ENCODE results near the gene CNIH1. TPM values are rescaled to one million over a fixed set of nuclear protein-coding genes. Genes with fewer than 3 reads are reported as not detected.
"Not testable (repeated sequence)": the region's sequence is repeated elsewhere in the genome, so short reads cannot be mapped to it uniquely, and the experiment has no call there.

Gene CNIH1
- total RNA-seq, 2 experiments from 2014 or later: 86.6 to 109 TPM

DNA sequence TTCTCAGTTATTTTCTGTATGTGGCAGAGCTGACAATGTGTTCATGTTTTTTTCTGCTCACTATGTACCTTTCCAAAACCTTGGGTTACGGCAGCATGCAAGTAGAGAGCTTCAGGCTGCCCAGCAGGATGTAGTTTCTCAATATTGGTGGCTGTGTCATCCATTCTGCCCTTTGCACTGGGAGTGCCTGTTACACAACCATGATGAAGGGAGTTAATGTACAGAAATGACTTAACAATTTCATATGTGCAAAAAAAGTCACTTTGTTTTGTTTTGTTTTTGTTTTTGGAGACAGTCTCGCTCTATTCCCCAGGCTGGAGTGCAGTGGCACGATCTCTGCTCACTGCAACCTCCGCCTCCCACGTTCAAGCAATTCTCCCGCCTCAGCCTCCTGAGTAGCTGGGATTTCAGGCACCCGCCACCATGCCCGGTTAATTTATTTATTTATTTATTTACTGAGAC, 6.1 kb upstream of the CNIH1 start:
- Mint-ChIP-seq H3K27ac (no peak overlapping the region), H3K4me1 (peaks cover 7% of the 10 kb centered on the region), H3K4me3 (no peak overlapping the region), H3K36me3 (ENCODE audit: low read depth) (no peaks in the 10 kb centered on the region), H3K9me3 (ENCODE audit: low read depth) (no peaks in the 10 kb centered on the region), H3K27me3 (peaks cover 7% of the 10 kb centered on the region)
- ChIA-PET POLR2A (interaction anchor here (0.7 kb wide), 1 partner anchor 90 kb away, joined by 3 read pairs; no protein-coding TSS in a partner anchor), CTCF (no interaction called here)
- intact Hi-C loops (cut with DNase I, micrococcal nuclease): no loop called here
- peak; percentile 50 for ATAC-seq
- DNase-seq: no peak

DNA sequence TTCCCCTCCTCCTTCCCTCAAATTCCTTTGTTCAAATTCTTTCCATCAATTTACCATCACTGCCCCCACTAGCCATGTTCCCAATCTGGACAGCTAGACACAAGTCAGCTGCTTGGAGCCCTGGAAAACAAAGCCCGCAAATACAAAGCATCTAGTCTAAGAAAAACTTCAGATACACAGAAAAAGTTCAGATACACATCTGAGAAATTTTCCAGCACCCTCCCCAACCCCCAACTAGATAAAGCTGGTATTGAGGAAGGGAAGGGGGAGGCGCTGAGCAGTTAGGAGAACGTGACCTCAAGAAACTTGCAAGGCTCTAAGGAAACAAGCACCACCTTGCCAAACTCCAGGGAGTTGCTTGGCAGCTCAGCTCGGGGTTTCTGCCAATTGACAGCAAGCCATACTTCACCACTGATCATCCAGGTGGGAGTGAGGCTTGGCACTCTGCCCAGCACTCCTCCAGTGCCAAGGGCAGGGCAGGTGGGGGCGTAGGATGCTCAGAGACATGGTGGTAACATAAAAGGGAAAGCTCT, 5.1 kb upstream of the CNIH1 start:
- Mint-ChIP-seq H3K9me3 (ENCODE audit: low read depth) (no peaks in the 10 kb centered on the region), H3K4me3 (no peak overlapping the region), H3K27ac (no peak overlapping the region), H3K27me3 (peaks cover 7% of the 10 kb centered on the region), H3K4me1 (peaks cover 17% of the 10 kb centered on the region), H3K36me3 (ENCODE audit: low read depth) (no peaks in the 10 kb centered on the region)
- DNase-seq (no peak), ATAC-seq (no peak)
- ChIA-PET POLR2A (no interaction called here), CTCF (interaction anchor here (1.0 to 1.4 kb wide), 3 partner anchors 16 to 117 kb away, joined by 3 read pairs; no protein-coding TSS in a partner anchor)
- intact Hi-C loops (cut with DNase I, micrococcal nuclease): no loop called here

DNA sequence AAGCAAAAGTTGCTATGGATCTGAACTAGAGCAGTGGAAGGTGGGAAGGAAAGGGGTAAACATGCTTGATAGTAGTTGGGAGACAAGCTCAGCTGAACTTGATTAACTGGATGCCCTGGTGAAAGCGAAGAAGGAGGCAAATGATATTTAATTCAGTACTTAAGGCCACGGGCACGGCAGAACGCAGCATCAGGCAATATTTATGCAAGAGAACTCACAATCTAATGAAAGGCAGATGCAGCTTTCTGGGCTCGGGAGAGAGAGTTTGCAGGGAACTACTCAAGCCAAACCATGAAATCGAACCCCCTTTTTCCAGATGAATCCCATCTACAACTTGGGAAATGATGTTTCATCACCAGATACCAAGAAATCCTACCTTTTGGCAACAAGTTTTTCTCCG, 3.5 kb upstream of the CNIH1 start:
- no peak overlapping the region for H3K27ac Mint-ChIP-seq
- H3K36me3 Mint-ChIP-seq (ENCODE audit: low read depth): peaks cover 4% of the 10 kb centered on the region
- peaks cover 16% of the 10 kb centered on the region for H3K4me1 Mint-ChIP-seq
- ChIA-PET POLR2A (no interaction called here), CTCF (interaction anchor here (0.7 to 1.6 kb wide), 4 partner anchors 29 to 48 kb away, joined by 3 to 6 read pairs (median 4); partner anchors contain the start of gene CDKN3)
- intact Hi-C loops (cut with DNase I, micrococcal nuclease): loop anchor here (1.0 to 5.0 kb wide), 3 partner anchors 123 to 458 kb away; partner anchors contain the start of genes GCH1 (in 1 of the 2) and SAMD4A (in 1 of the 2)
- H3K9me3 Mint-ChIP-seq (ENCODE audit: low read depth): no peaks in the 10 kb centered on the region
- peaks cover 7% of the 10 kb centered on the region for H3K27me3 Mint-ChIP-seq
- ATAC-seq: no peak
- DNase-seq: no peak
- H3K4me3 Mint-ChIP-seq: no peak overlapping the region

DNA sequence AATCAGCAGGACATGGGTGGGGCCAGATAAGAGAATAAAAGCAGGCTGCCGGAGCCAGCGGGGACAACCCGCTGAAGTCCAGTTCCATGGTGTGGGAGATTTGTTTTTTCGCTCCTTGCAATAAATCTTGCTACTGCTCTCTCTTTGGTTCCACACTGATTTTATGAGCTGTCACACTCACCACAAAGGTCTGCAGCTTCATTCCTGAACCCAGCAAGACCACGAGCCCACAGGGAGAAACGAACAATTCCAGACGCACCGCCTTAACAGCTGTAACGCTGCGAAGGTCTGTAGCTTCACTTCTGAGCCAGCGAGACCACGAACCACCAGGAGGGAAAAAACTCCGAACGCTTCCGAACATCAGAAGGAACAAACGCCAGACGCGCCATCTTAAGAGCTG, 2.8 kb upstream of the CNIH1 start:
- DNase-seq (no peak), ATAC-seq (no peak)
- H3K27ac Mint-ChIP-seq: no peak overlapping the region
- peaks cover 4% of the 10 kb centered on the region for H3K27me3 Mint-ChIP-seq
- CTCF ChIA-PET: interaction anchor here (0.5 to 1.6 kb wide), 8 partner anchors 20 to 247 kb away, joined by 3 to 6 read pairs (median 4); partner anchors contain the start of gene CDKN3
- no peak overlapping the region for H3K4me3 Mint-ChIP-seq
- H3K36me3 Mint-ChIP-seq (ENCODE audit: low read depth): peaks cover 10% of the 10 kb centered on the region
- H3K9me3 Mint-ChIP-seq (ENCODE audit: low read depth): no peaks in the 10 kb centered on the region
- H3K4me1 Mint-ChIP-seq: peaks cover 22% of the 10 kb centered on the region
- intact Hi-C loops (cut with DNase I, micrococcal nuclease): loop anchor here (5.0 kb wide), 2 partner anchors 123 to 458 kb away; partner anchors contain the start of genes GCH1 (in 1 of the 2) and SAMD4A (in 1 of the 2)
- POLR2A ChIA-PET: no interaction called here

DNA sequence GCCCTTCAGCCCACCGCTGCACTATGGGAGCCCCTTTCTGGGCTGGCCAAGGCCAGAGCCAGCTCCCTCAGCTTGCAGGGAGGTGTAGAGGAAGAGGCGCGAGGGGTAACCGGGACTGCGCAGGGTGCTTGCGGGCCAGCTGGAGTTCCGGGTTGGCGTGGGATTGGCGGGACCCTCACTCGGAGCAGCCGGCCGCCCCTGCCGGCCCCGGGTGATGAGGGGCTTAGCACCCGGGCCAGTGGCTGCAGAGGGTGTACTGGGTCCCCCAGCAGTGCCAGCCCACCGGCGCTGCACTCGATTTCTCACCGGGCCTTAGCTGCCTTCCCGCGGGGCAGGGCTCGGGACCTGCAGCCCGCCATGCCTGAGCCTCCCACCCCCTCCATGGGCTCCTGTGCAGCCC, 1.8 kb upstream of the CNIH1 start:
- H3K4me3 Mint-ChIP-seq; POLR2A ChIA-PET; DNase-seq; H3K27ac Mint-ChIP-seq; H3K27me3 Mint-ChIP-seq; ATAC-seq; H3K9me3 Mint-ChIP-seq (ENCODE audit: low read depth): not testable (repeated sequence)
- intact Hi-C loops (cut with DNase I, micrococcal nuclease): loop anchor here (5.0 kb wide), 2 partner anchors 124 to 459 kb away; partner anchors contain the start of genes GCH1 (in 1 of the 2) and SAMD4A (in 1 of the 2)
- CTCF ChIA-PET: interaction anchor here (0.8 to 1.3 kb wide), 2 partner anchors 19 to 31 kb away, joined by 3 to 4 read pairs; no protein-coding TSS in a partner anchor
- Mint-ChIP-seq H3K4me1 (peaks cover 30% of the 10 kb centered on the region), H3K36me3 (ENCODE audit: low read depth) (peaks cover 13% of the 10 kb centered on the region)

DNA sequence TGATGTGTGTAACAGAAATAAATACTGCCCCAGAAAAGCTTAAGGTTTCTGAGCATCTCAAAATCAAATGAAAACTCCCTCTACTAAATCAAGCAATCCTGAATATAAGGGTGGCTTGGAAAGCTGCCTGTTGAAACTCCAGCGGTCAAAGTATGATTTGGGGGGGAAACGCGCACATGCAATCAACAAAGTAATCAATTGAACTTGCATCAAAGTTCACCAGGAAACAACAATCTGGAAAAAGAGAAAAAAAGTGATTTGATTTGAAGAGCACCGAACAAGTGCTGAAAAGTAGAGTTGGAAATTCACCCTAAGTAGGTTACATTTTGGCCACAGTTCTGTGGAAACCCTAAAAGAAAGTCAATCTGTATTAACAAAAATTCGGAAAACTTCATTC, 700 bp downstream of the CNIH1 start:
- H3K27ac Mint-ChIP-seq: peak overlapping the region; percentile 82
- POLR2A ChIA-PET: no interaction called here
- CTCF ChIA-PET: no interaction called here
- no peaks in the 10 kb centered on the region for H3K27me3 Mint-ChIP-seq
- no peaks in the 10 kb centered on the region for H3K9me3 Mint-ChIP-seq (ENCODE audit: low read depth)
- H3K36me3 Mint-ChIP-seq (ENCODE audit: low read depth): peaks cover 27% of the 10 kb centered on the region
- intact Hi-C loops (cut with DNase I, micrococcal nuclease): loop anchor here (2.0 to 5.0 kb wide), 10 partner anchors 44 to 1676 kb away; partner anchors contain the start of genes CDKN3 (in 1 of the 2), DDHD1 (in 1 of the 2), GCH1 (in 1 of the 2) and GMFB (in 1 of the 2)
- H3K4me3 Mint-ChIP-seq: peak overlapping the region; percentile 80
- H3K4me1 Mint-ChIP-seq: peaks cover 53% of the 10 kb centered on the region
- ATAC-seq (no peak), DNase-seq (no peak)

DNA sequence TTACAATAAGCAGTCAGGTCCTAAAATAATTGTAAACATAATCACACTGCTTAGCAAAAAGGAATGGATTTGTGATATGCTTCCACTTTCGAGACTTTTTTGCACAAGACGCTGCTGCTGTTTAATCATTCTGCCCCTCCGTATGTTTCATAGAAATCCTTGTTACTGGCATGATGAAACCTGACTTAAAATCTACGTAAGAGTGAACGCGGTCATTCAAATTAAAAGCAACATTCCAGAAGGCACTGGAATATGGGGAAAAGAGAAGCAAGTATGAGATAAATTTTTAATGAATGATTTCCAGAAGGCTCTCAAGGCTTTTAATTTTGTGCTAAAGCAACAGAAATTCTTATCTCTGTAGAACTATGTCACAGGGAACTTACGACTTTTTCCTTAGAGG, 1.1 kb downstream of the CNIH1 start:
- H3K36me3 Mint-ChIP-seq (ENCODE audit: low read depth): peaks cover 31% of the 10 kb centered on the region
- H3K27ac Mint-ChIP-seq: peak overlapping the region; percentile 82
- H3K4me1 Mint-ChIP-seq: peaks cover 57% of the 10 kb centered on the region
- intact Hi-C loops (cut with DNase I, micrococcal nuclease): loop anchor here (2.0 to 5.0 kb wide), 10 partner anchors 43 to 1677 kb away; partner anchors contain the start of genes CDKN3 (in 1 of the 2), DDHD1 (in 1 of the 2), GCH1 (in 1 of the 2) and GMFB (in 1 of the 2)
- ATAC-seq: no peak
- POLR2A ChIA-PET: interaction anchor here (0.7 kb wide), 1 partner anchor 16 kb away, joined by 3 read pairs; no protein-coding TSS in a partner anchor
- CTCF ChIA-PET: interaction anchor here (0.8 kb wide), 1 partner anchor 374 kb away, joined by 4 read pairs; no protein-coding TSS in a partner anchor
- H3K27me3 Mint-ChIP-seq: no peaks in the 10 kb centered on the region
- H3K4me3 Mint-ChIP-seq: peak overlapping the region; percentile 80
- H3K9me3 Mint-ChIP-seq (ENCODE audit: low read depth): no peaks in the 10 kb centered on the region
- DNase-seq: no peak

DNA sequence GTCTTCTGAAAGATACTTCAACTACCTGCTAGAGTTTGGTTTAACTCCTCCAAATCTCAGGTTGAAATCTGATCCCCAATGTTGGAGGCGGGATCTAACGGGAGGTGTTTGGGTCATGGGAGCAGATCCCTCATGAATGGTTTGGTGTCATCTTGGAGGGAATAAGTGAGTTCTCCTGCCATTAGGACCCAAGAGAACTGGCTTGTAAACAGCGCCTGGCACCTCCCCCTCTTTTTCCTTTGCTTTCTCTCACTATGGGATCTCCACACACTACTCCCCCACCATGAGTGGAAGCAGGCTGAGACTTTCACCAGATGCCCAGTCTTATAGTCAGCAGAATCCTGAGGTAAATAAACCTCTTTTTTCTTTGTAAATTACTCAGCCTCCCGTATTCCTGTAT, 2.5 kb downstream of the CNIH1 start:
- peaks cover 71% of the 10 kb centered on the region for H3K4me1 Mint-ChIP-seq
- no peak overlapping the region for H3K27ac Mint-ChIP-seq
- CTCF ChIA-PET: interaction anchor here (0.6 kb wide), 1 partner anchor 68 kb away, joined by 5 read pairs; no protein-coding TSS in a partner anchor
- peaks cover 41% of the 10 kb centered on the region for H3K36me3 Mint-ChIP-seq (ENCODE audit: low read depth)
- no peaks in the 10 kb centered on the region for H3K27me3 Mint-ChIP-seq
- ATAC-seq: no peak
- H3K9me3 Mint-ChIP-seq (ENCODE audit: low read depth): no peaks in the 10 kb centered on the region
- intact Hi-C loops (cut with DNase I, micrococcal nuclease): no loop called here
- POLR2A ChIA-PET: interaction anchor here (0.6 to 0.7 kb wide), 4 partner anchors 42 to 1981 kb away, joined by 3 to 7 read pairs (median 4); partner anchors contain the start of genes CDKN3 and CGRRF1
- no peak for DNase-seq
- H3K4me3 Mint-ChIP-seq: no peak overlapping the region

DNA sequence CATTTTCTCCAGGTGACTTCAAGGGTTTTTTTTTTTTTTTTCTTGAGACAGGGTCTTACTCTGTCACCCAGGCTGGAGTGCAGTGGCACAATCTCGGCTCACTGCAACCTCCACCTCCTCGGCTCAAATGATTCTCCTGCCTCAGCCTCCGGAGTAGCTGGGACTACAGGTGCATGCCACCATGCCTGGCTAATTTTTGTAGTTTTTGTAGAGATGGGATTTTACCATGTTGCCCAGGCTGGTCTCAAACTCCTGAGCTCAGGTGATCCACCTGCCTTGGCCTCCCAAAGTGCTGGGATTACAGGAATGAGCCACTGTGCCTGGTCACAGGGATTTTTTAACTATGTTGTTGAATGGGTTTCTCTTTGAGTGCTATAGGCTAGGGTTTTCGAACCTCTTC, 3.2 kb downstream of the CNIH1 start:
- POLR2A ChIA-PET; H3K9me3 Mint-ChIP-seq (ENCODE audit: low read depth); ATAC-seq; DNase-seq; H3K4me3 Mint-ChIP-seq; H3K27ac Mint-ChIP-seq; intact Hi-C loops (cut with DNase I, micrococcal nuclease); H3K27me3 Mint-ChIP-seq: not testable (repeated sequence)
- Mint-ChIP-seq H3K4me1 (peaks cover 76% of the 10 kb centered on the region), H3K36me3 (ENCODE audit: low read depth) (peaks cover 41% of the 10 kb centered on the region)
- CTCF ChIA-PET: interaction anchor here (0.6 kb wide), 1 partner anchor 304 kb away, joined by 3 read pairs; no protein-coding TSS in a partner anchor

DNA sequence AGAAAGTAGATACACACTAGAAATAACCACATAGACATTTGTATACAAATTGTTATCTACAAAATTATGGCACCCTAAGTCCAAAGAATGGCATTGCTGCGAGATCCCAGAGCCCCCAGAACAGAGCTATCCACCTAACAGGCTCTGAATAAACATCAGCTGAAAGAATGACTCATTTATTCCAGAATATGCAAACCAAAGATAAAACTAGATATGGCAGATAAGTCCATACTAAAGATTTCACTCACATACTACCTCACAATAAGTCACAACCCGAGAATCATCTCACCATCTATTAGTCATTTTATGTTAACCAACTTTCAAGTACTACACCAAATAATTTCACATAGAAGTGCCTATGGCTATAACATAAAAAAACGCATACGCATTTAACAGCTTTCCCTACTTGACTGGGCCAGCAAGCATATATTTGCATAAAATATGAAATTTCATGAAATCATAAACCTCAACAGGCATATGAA, 5.6 kb downstream of the CNIH1 start:
- intact Hi-C loops (cut with DNase I, micrococcal nuclease): loop anchor here (1.0 kb wide), 2 partner anchors 39 to 338 kb away; no protein-coding TSS in a partner anchor
- ChIA-PET POLR2A (interaction anchor here (0.8 to 1.2 kb wide), 2 partner anchors 38 to 40 kb away, joined by 3 to 5 read pairs; no protein-coding TSS in a partner anchor), CTCF (interaction anchor here (0.6 to 2.2 kb wide), 10 partner anchors 11 to 1218 kb away, joined by 3 to 12 read pairs (median 4); partner anchors contain the start of gene CDKN3)
- Mint-ChIP-seq H3K9me3 (ENCODE audit: low read depth) (no peaks in the 10 kb centered on the region), H3K27me3 (no peaks in the 10 kb centered on the region), H3K4me1 (peaks cover 80% of the 10 kb centered on the region), H3K27ac (peak overlapping the region; percentile 87), H3K4me3 (peak overlapping the region; percentile 47), H3K36me3 (ENCODE audit: low read depth) (peaks cover 55% of the 10 kb centered on the region)
- DNase-seq (peak; percentile 32), ATAC-seq (peak; percentile 96)

DNA sequence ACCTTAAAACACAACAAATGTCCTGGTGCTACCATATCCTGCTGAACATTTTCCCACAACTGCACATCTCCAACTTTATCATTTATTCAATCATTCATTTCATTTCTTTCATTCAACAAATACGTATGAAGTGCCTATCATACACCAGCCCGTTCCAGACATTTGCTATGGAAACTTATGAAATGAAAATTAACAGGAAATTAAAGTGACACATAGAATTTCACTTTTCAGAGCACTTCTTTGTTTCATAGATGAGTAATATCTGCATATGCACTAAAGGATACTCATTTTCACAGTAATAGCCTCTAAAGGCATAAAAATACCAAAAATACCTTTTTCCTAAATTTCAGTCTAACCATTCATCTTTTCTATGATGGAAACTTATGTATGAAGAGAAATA, 12.6 kb downstream of the CNIH1 start:
- H3K36me3 Mint-ChIP-seq (ENCODE audit: low read depth): peaks cover 59% of the 10 kb centered on the region
- H3K4me3 Mint-ChIP-seq: no peak overlapping the region
- peak; percentile 76 for ATAC-seq
- intact Hi-C loops (cut with DNase I, micrococcal nuclease): no loop called here
- no peak for DNase-seq
- H3K27ac Mint-ChIP-seq: peak overlapping the region; percentile 52
- peaks cover 55% of the 10 kb centered on the region for H3K4me1 Mint-ChIP-seq
- H3K9me3 Mint-ChIP-seq (ENCODE audit: low read depth): no peaks in the 10 kb centered on the region
- ChIA-PET CTCF (interaction anchor here (0.7 to 0.8 kb wide), 2 partner anchors 19 to 345 kb away, joined by 3 read pairs; no protein-coding TSS in a partner anchor), POLR2A (no interaction called here)
- no peaks in the 10 kb centered on the region for H3K27me3 Mint-ChIP-seq
